Transverse colon (tissue), 4 donors: ENCODE results near the gene TRIM3. TPM values are rescaled to one million over a fixed set of nuclear protein-coding genes. Genes with fewer than 3 reads are reported as not detected.

ENCODE experiments used
- DNase-seq: peaks from one replicate; pipeline ENCODE4 v3.0.0-alpha.2; 2019
- H3K27ac ChIP-seq, 4 donors: fragments of 200-600 bp; sonication (generic); 2 replicates each; pipeline ENCODE4 v1.5.1; 2016 to 2018; ENCODE audit warnings: inconsistent platforms in 4 of 4
- H3K27me3 ChIP-seq: fragments of 200-600 bp; sonication (generic); 2 replicates; pipeline ENCODE4 v1.5.1; 2017; ENCODE audit warnings: inconsistent platforms
- H3K36me3 ChIP-seq, 4 donors: fragments of 200-600 bp; sonication (generic); 2 replicates each; pipeline ENCODE4 v1.5.1; 2017 to 2019; ENCODE audit warnings: inconsistent platforms in 4 of 4
- H3K4me1 ChIP-seq, 4 donors: fragments of 200-600 bp; sonication (generic); 2 replicates each; pipeline ENCODE4 v1.5.1; 2017 to 2020; ENCODE audit warnings: inconsistent platforms in 4 of 4
- H3K4me3 ChIP-seq, 4 donors: fragments of 200-600 bp; sonication (generic); 1 replicate in 1 of 4; 2 replicates in 3 of 4; pipeline versions ENCODE4 v1.5.1 to v1.6.1; 2017 to 2019; ENCODE audit warnings: inconsistent platforms in 4 of 4
- H3K9me3 ChIP-seq, 2 donors: fragments of 200-600 bp; sonication (generic); 2 replicates each; pipeline ENCODE4 v1.5.1; 2017 to 2019; ENCODE audit warnings: inconsistent platforms in 2 of 2
- CTCF ChIP-seq, 5 experiments: fragments of 200-600 bp in 3 of 5; fragments of 450-650 bp in 2 of 5; sonication (generic) in 3 of 5; IDR thresholded peaks; 1 replicate in 2 of 5; 2 replicates in 3 of 5; pipeline ENCODE4 v1.5.1; 2016 to 2017; ENCODE audit warnings: antibody characterized with exemption in 5 of 5, inconsistent platforms in 3 of 5, mild to moderate bottlenecking in 2 of 5, moderate library complexity in 1 of 5
- EP300 ChIP-seq: sonication (generic); formaldehyde crosslinking; IDR thresholded peaks from one replicate; pipeline ENCODE4 v1.6.1; 2017; ENCODE audit warnings: antibody characterized with exemption, low read depth
- POLR2A ChIP-seq: fragments of 450-650 bp; IDR thresholded peaks from one replicate; pipeline ENCODE4 v1.6.1; 2016; ENCODE audit warnings: antibody characterized with exemption, mild to moderate bottlenecking, moderate library complexity
- POLR2AphosphoS5 ChIP-seq, 3 donors: sonication (generic); formaldehyde crosslinking; IDR thresholded peaks; one replicate each; pipeline ENCODE4 v1.6.1; 2016; ENCODE audit warnings: antibody characterized with exemption in 3 of 3
- WGBS, 2 donors: methylation state at CpG; one replicate each; pipeline ENCODE4 v1.1.5; 2018; ENCODE audit warnings: low coverage in 1 of 2; 5-methylcytosine and 5-hydroxymethylcytosine counted together
- in situ Hi-C, 4 donors: fragments of 200-750 bp; cut with MboI; loops; one replicate each; pipeline versions ENCODE4 v1.15.0 to v1.15.1; 2017; ENCODE audit warnings: low sequenced_read_pairs in 3 of 4, low pct_ligation_motif_present in 1 of 4, low pct_unique_long_range_greater_than_20kb in 1 of 4
- intact Hi-C: fragments of 100-400 bp; cut with DNase I; formaldehyde crosslinking; loops from one replicate; pipeline ENCODE4 v1.15.1; 2023; ENCODE audit warnings: low total_unique reads
- total RNA-seq, 4 donors: library from RNA; depleted of rRNA; stranded (reverse); fragments of >200 nt; gene quantifications; one replicate each; pipeline ENCODE4 v1.1.0, GENCODE V29; 2016

The TRIM3 gene
- total RNA-seq, 4 donors from 2014 or later, result 49.1 to 205 (median 67.9) TPM

- in situ Hi-C loops (loop anchor here in 1 of 4 donors (10.0 kb wide), 1 partner anchor 130 kb away; the partner anchor contains the start of genes ILK and RRP8), intact Hi-C loops (no loop called here)
- Histone ChIP-seq H3K27ac (peak overlapping the region; percentile 92 to 99 (median 97)), H3K36me3 (peaks cover 0 to 9% (median 0%) of the 10 kb centered on the region in 4 donors), H3K4me3 (peak overlapping the region in 3 of 4 donors; percentile 55 to 75 (median 69)), H3K4me1 (peaks cover 17 to 54% (median 41%) of the 10 kb centered on the region in 4 donors), H3K9me3 (no peaks in the 10 kb centered on the region), H3K27me3 (no peaks in the 10 kb centered on the region)
- no peak for DNase-seq
- TF ChIP-seq CTCF (IDR thresholded peaks at IDR 0.05) (peak in 1 of 5 experiments; percentile 4), POLR2AphosphoS5 (IDR thresholded peaks at IDR 0.05) (no peak), EP300 (no peak), POLR2A (peak; percentile 0)
- 15% methylated on average over 7 of the region's 7 CpGs; no CpG with 5 or more reads in 1 of the 2 donors for WGBS, 2 donors
Observed at GRCh38 chr11:6474413-6474792, 662 bp upstream of the TRIM3 start.

GRCh38 chr11:6472934-6473333 lies 807 bp downstream of the TRIM3 start:
- 67% methylated on average over 1 of the region's 1 CpG; no CpG with 5 or more reads in 1 of the 2 donors for WGBS, 2 donors
- peaks cover 20 to 62% (median 46%) of the 10 kb centered on the region in 4 donors for H3K4me1 ChIP-seq
- in situ Hi-C loops, result loop anchor here in 1 of 4 donors (10.0 kb wide), 1 partner anchor 132 kb away; the partner anchor contains the start of genes ILK and RRP8
- DNase-seq, result no peak
- no peak for TF ChIP-seq EP300
- no peak for TF ChIP-seq CTCF (IDR thresholded peaks at IDR 0.05)
- no peak for TF ChIP-seq POLR2A
- TF ChIP-seq POLR2AphosphoS5 (IDR thresholded peaks at IDR 0.05), result no peak
- peak overlapping the region; percentile 55 to 77 (median 72) for H3K4me3 ChIP-seq
- H3K36me3 ChIP-seq, result peaks cover 0 to under 1% (median 0%) of the 10 kb centered on the region in 4 donors
- no peaks in the 10 kb centered on the region for H3K9me3 ChIP-seq
- H3K27ac ChIP-seq, result peak overlapping the region; percentile 92 to 99 (median 97)
- no peaks in the 10 kb centered on the region for H3K27me3 ChIP-seq
- intact Hi-C loops, result no loop called here

GRCh38 chr11:6469599-6469998 lies 4.1 kb downstream of the TRIM3 start:
- no peaks in the 10 kb centered on the region for H3K27me3 ChIP-seq
- 17 to 78% methylated on average over 1 of the region's 1 CpG for WGBS, 2 donors
- in situ Hi-C loops, result no loop called here
- DNase-seq, result no peak
- H3K4me1 ChIP-seq, result peaks cover 20 to 49% (median 30%) of the 10 kb centered on the region in 4 donors
- H3K36me3 ChIP-seq, result no peaks in the 10 kb centered on the region
- intact Hi-C loops, result no loop called here
- peak overlapping the region; percentile 62 to 73 (median 66) for H3K27ac ChIP-seq
- H3K4me3 ChIP-seq, result no peak overlapping the region
- H3K9me3 ChIP-seq, result no peaks in the 10 kb centered on the region
- TF ChIP-seq POLR2AphosphoS5 (IDR thresholded peaks at IDR 0.05) (no peak), CTCF (IDR thresholded peaks at IDR 0.05) (no peak), EP300 (no peak), POLR2A (no peak)

GRCh38 chr11:6468712-6469495 lies 4.8 kb downstream of the TRIM3 start:
- H3K36me3 ChIP-seq, result peaks cover 0 to 7% (median 0%) of the 10 kb centered on the region in 4 donors
- no peaks in the 10 kb centered on the region for H3K9me3 ChIP-seq
- TF ChIP-seq POLR2A, result no peak
- no peak for TF ChIP-seq EP300
- peak in 2 of 3 donors; percentile 5 to 32 for TF ChIP-seq POLR2AphosphoS5 (IDR thresholded peaks at IDR 0.05)
- TF ChIP-seq CTCF (IDR thresholded peaks at IDR 0.05), result no peak
- H3K4me3 ChIP-seq, result no peak overlapping the region
- H3K27ac ChIP-seq, result peak overlapping the region; percentile 62 to 73 (median 66)
- no peaks in the 10 kb centered on the region for H3K27me3 ChIP-seq
- H3K4me1 ChIP-seq, result peaks cover 20 to 44% (median 25%) of the 10 kb centered on the region in 4 donors
- in situ Hi-C loops (no loop called here), intact Hi-C loops (no loop called here)
- DNase-seq, result peak; percentile 76
- WGBS, 2 donors, result 53 to 57% methylated on average over 2 to 6 of the region's 6 CpGs
